HEK293T (cell line): ENCODE results near the gene THUMPD1.

ENCODE experiments used
- CTBP1 ChIP-seq: fragments of 450-650 bp; IDR thresholded peaks from 2 replicates; pipeline ENCODE4 v1.6.1; 2016; ENCODE audit warnings: borderline replicate concordance
- ELF4 ChIP-seq: fragments of 450-650 bp; IDR thresholded peaks from 2 replicates; pipeline ENCODE4 v1.6.1; 2017; ENCODE audit warnings: antibody characterized with exemption
- FOXM1 ChIP-seq: fragments of 450-650 bp; IDR thresholded peaks from 2 replicates; pipeline ENCODE4 v1.6.1; 2017; ENCODE audit warnings: mild to moderate bottlenecking, borderline replicate concordance
- SUZ12 ChIP-seq: fragments of 450-650 bp; IDR thresholded peaks from 2 replicates; pipeline ENCODE4 v1.6.1; 2016; ENCODE audit warnings: mild to moderate bottlenecking
- TARDBP ChIP-seq: fragments of 450-650 bp; IDR thresholded peaks from 2 replicates; pipeline ENCODE4 v1.6.1; 2016

GRCh38 chr16:20734782-20735181, 6.8 kb downstream of the THUMPD1 start:
- TF ChIP-seq SUZ12 (no peak), CTBP1 (no peak), TARDBP (no peak), ELF4 (no peak), FOXM1 (no peak)
